OCI-LY3 (cell line): ENCODE results near the gene ABHD17C.

Experiments used
- H2AFZ ChIP-seq: fragments of 200-600, 300-600 bp; shearing (Covaris generic); 2 replicates; pipeline ENCODE4 v1.6.0; 2014; ENCODE audit warnings: antibody characterized with exemption, low read depth, low read length
- H3K27ac ChIP-seq: fragments of 200-600, 300-600 bp; sonication (generic); 2 replicates; pipeline ENCODE4 v1.5.1; 2014; ENCODE audit warnings: mild to moderate bottlenecking, low read length, moderate library complexity, mixed read lengths
- H3K27me3 ChIP-seq: fragments of 200-600, 300-600 bp; sonication (generic); 2 replicates; pipeline ENCODE4 v1.6.1; 2014; ENCODE audit warnings: low read depth, low read length, mixed read lengths
- H3K36me3 ChIP-seq: fragments of 200-600, 300-600 bp; sonication (generic); replicated peaks from 2 replicates; pipeline ENCODE3; 2014; ENCODE audit warnings: low read depth, low read length, mixed read lengths
- H3K4me1 ChIP-seq: fragments of 300-600, 200-600 bp; sonication (generic); 2 replicates; pipeline ENCODE4 v1.6.1; 2014; ENCODE audit warnings: low read length, mixed read lengths
- H3K4me2 ChIP-seq: fragments of 200-600, 300-600 bp; sonication (generic); 2 replicates; pipeline ENCODE4 v1.6.1; 2014; ENCODE audit warnings: low read length, mixed read lengths
- H3K4me3 ChIP-seq: fragments of 300-600, 200-600 bp; sonication (generic); 2 replicates; pipeline ENCODE4 v1.5.1; 2014; ENCODE audit warnings: antibody characterized with exemption, mild to moderate bottlenecking, low read length, moderate library complexity
- H3K79me2 ChIP-seq: fragments of 300-600, 200-600 bp; shearing (Covaris generic); 2 replicates; pipeline ENCODE4 v1.6.1; 2014; ENCODE audit warnings: mild to moderate bottlenecking, low read length, mixed read lengths
- H3K9ac ChIP-seq: fragments of 300-600, 200-600 bp; shearing (Covaris generic); 2 replicates; pipeline ENCODE4 v1.6.0; 2014; ENCODE audit warnings: mild to moderate bottlenecking, low read length, moderate library complexity
- H3K9me3 ChIP-seq: fragments of 200-600, 300-600 bp; shearing (Covaris generic); 2 replicates; pipeline ENCODE4 v1.6.1; 2014; ENCODE audit warnings: low read length, mixed read lengths; ENCODE audit not compliant: insufficient read depth
- H4K20me1 ChIP-seq: fragments of 200-600, 300-600 bp; sonication (generic); 2 replicates; pipeline ENCODE4 v1.6.1; 2016; ENCODE audit warnings: low read length, mixed read lengths; ENCODE audit not compliant: insufficient read depth
- EZH2phosphoT487 ChIP-seq: fragments of 200-600 bp; shearing (Covaris generic); IDR thresholded peaks from 2 replicates; pipeline ENCODE4 v1.6.1; 2018; ENCODE audit warnings: antibody characterized with exemption, mixed run types, low read depth
- TF ChIP-seq, protein P1 (sequence below): fragments of 200-600, 300-600 bp; sonication (generic); IDR thresholded peaks from 2 replicates; pipeline ENCODE4 v1.5.1; 2014; ENCODE audit warnings: antibody characterized with exemption, low read length, low read depth

Gene ABHD17C

DNA sequence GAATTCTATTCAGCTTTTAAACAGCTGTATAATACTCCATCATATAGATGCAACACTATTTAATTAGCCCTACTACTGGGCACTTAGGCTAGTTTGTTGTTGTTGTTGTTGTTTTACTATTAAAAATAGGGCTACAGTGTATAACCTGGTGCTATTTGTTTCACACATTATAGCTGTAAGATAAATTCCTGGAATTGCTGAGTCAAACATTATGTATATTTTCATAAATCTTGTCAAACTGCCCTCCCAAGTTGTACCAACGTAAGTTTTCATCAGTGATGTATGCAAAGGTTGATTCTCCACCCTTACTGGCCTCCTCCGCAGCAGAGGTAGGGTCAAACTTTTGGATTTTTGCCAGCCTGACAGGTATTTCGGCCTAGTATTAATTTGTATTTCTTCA, 80.2 kb downstream of the ABHD17C start:
- no peak for TF ChIP-seq EZH2phosphoT487
- TF ChIP-seq, protein P1, sequence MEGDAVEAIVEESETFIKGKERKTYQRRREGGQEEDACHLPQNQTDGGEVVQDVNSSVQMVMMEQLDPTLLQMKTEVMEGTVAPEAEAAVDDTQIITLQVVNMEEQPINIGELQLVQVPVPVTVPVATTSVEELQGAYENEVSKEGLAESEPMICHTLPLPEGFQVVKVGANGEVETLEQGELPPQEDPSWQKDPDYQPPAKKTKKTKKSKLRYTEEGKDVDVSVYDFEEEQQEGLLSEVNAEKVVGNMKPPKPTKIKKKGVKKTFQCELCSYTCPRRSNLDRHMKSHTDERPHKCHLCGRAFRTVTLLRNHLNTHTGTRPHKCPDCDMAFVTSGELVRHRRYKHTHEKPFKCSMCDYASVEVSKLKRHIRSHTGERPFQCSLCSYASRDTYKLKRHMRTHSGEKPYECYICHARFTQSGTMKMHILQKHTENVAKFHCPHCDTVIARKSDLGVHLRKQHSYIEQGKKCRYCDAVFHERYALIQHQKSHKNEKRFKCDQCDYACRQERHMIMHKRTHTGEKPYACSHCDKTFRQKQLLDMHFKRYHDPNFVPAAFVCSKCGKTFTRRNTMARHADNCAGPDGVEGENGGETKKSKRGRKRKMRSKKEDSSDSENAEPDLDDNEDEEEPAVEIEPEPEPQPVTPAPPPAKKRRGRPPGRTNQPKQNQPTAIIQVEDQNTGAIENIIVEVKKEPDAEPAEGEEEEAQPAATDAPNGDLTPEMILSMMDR, result no peak
- H3K27me3 ChIP-seq, result no peaks in the 10 kb centered on the region; the same call in 1 of the 2 replicates
- no peaks in the 10 kb centered on the region for H3K79me2 ChIP-seq
- no peak overlapping the region for H2AFZ ChIP-seq
- H3K4me3 ChIP-seq, result no peak overlapping the region
- H3K9ac ChIP-seq, result no peak overlapping the region
- H3K4me2 ChIP-seq, result no peak overlapping the region
- H3K9me3 ChIP-seq, result no peaks in the 10 kb centered on the region
- no peaks in the 10 kb centered on the region for H4K20me1 ChIP-seq
- H3K36me3 ChIP-seq, result no peaks in the 10 kb centered on the region
- H3K4me1 ChIP-seq, result peaks cover 8% of the 10 kb centered on the region
- no peak overlapping the region for H3K27ac ChIP-seq

DNA sequence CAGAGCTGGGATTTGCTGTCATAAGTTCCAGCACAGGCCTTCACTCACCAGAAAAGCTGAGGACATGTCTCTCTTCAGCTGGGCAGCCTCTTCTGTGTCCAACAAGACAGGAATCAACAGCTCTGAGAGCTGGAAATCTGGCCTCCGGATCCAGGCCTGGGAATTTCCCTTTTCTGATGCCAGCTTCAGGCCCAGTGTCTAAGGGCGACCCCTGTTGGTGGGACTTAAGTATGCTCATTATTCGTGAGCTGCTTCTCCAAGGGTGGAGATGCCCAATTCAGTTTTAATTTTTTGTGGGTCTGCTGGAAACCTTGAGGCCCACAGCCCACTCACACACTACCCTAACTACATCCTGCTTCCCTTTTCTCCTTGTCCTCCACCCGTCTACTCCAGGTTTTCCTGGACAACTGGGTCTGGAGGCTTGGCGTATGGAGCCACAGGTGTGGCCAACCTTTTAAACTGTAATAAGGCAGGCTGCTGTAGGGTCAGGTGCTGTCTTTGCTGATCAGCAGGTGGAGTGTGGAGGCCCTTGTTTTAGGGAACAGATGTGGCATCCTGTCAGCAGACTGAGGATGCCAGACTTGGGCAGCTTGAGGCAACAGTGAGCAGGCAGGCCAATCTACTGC, 81.4 kb downstream of the ABHD17C start:
- Histone ChIP-seq H3K4me1 (peaks cover 8% of the 10 kb centered on the region), H3K9ac (peak overlapping the region; percentile 41), H2AFZ (peak overlapping the region; percentile 87), H3K4me2 (peak overlapping the region; percentile 53), H4K20me1 (no peaks in the 10 kb centered on the region), H3K4me3 (peak overlapping the region; percentile 22), H3K79me2 (no peaks in the 10 kb centered on the region), H3K9me3 (no peaks in the 10 kb centered on the region), H3K36me3 (no peaks in the 10 kb centered on the region), H3K27ac (no peak overlapping the region), H3K27me3 (no peaks in the 10 kb centered on the region; the same call in 1 of the 2 replicates)
- TF ChIP-seq, protein P1, result peak; percentile 95
- no peak for TF ChIP-seq EZH2phosphoT487

DNA sequence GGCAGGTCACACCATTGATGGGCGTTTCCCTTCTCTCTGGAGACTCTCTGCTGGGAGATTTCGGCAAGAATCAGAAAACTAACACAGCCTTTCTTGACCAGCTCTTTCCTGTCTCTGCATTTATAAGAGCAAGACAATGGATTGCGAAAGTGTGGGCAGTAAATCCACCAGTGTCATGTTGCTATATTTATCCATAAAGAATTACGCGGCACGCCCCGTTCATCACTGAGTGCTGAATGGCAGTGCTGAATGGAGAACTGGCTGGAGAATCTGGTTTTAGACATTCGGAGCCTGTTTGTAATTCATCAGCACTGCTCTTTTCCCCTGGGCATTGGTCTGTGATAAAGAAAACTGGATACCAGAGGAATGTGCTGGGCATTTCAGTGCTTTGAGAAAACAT, 82.0 kb downstream of the ABHD17C start:
- Histone ChIP-seq H3K4me3 (no peak overlapping the region), H2AFZ (no peak overlapping the region), H3K79me2 (no peaks in the 10 kb centered on the region), H3K4me1 (peaks cover 8% of the 10 kb centered on the region), H3K4me2 (no peak overlapping the region), H3K27ac (no peak overlapping the region), H3K9me3 (no peaks in the 10 kb centered on the region), H4K20me1 (no peaks in the 10 kb centered on the region), H3K36me3 (no peaks in the 10 kb centered on the region), H3K27me3 (no peaks in the 10 kb centered on the region; the same call in 1 of the 2 replicates), H3K9ac (no peak overlapping the region)
- TF ChIP-seq EZH2phosphoT487, result no peak
- TF ChIP-seq, protein P1, result no peak

DNA sequence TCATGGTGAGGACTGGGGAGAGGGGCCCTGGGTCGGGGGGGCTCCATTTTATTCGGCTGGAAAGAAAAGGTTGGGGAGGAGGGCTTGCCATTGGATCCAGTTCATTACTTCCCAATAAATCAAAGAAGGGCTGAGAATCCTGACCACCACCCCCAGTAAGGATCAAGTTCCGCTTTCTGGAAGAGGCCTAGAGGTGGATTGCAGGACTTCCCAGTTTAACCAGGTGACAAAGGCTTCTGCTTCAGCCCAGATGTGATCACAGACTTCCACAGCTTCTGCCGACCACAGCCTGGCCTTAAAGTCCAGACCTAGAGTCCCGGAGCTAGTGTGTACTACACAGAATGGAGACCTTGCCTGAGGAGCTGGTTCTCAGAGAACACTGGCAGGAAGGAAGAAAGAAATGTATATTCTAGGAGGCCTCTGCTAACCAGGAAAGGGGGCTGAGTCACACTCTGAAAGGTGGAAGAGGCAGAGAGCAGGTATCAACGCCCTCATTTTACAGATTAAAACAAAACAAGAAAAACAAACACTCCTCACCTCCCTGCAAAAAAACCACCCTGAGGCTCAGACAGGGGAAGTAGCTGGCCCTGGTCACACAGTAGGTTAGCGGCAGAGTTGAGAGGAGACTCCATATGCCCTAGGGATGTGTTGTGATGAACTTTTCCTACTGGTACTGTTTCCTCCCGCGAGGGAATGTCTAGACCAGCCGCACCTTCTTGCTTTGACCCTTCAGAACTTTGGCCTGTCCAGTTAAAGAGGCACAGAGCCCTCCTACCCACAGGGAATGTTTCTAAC, 82.9 kb downstream of the ABHD17C start:
- Histone ChIP-seq H3K9ac (peak overlapping the region; percentile 52), H3K4me1 (peaks cover 8% of the 10 kb centered on the region), H2AFZ (peak overlapping the region; percentile 49), H4K20me1 (no peaks in the 10 kb centered on the region), H3K4me2 (peak overlapping the region; percentile 77), H3K36me3 (no peaks in the 10 kb centered on the region), H3K79me2 (no peaks in the 10 kb centered on the region), H3K4me3 (peak overlapping the region; percentile 79), H3K27ac (no peak overlapping the region), H3K27me3 (no peaks in the 10 kb centered on the region; the same call in 1 of the 2 replicates), H3K9me3 (no peaks in the 10 kb centered on the region)
- TF ChIP-seq EZH2phosphoT487, result no peak
- TF ChIP-seq, protein P1, result no peak
